Astrocyte (in vitro differentiated cells and primary cell): ENCODE data around the gene PPL. TPM values are rescaled to one million over a fixed set of nuclear protein-coding genes. Genes with fewer than 3 reads are reported as not detected.

Experiments
- DNase-seq: peaks from one replicate; pipeline ENCODE4 v3.0.0-alpha.2; 2010; ENCODE audit warnings: low read depth
- FAIRE-seq: peaks from 2 replicates; lab custom pipeline; 2011; peaks lifted over from hg19 to GRCh38; lab: Jason Lieb, UNC
- H2AFZ ChIP-seq: 2 replicates; pipeline ENCODE4 v1.6.0; 2012; ENCODE audit warnings: low read depth, low read length, inconsistent platforms
- H3K27ac ChIP-seq: 2 replicates; pipeline ENCODE4 v1.5.1; 2011; ENCODE audit warnings: low read depth, low read length, inconsistent platforms
- H3K27me3 ChIP-seq: 2 replicates; pipeline ENCODE4 v1.6.0; 2011; ENCODE audit warnings: low read length, inconsistent platforms; ENCODE audit not compliant: insufficient read depth
- H3K36me3 ChIP-seq: 2 replicates; pipeline ENCODE4 v1.5.1; 2011; ENCODE audit warnings: low read length, inconsistent platforms; ENCODE audit not compliant: insufficient read depth
- H3K4me1 ChIP-seq: 2 replicates; pipeline ENCODE4 v1.5.1; 2011; ENCODE audit warnings: low read length, inconsistent platforms; ENCODE audit not compliant: insufficient read depth
- H3K4me2 ChIP-seq: 2 replicates; pipeline ENCODE4 v1.6.0; 2012; ENCODE audit warnings: low read length, inconsistent platforms
- H3K4me3 ChIP-seq: 2 replicates; pipeline ENCODE4 v1.5.1; 2011; ENCODE audit warnings: low read depth, mild to moderate bottlenecking, low read length, inconsistent platforms; ENCODE audit not compliant: insufficient read depth
- H3K79me2 ChIP-seq: 2 replicates; pipeline ENCODE4 v1.6.0; 2012; ENCODE audit warnings: mild to moderate bottlenecking, low read length, inconsistent platforms; ENCODE audit not compliant: insufficient read depth
- H3K9ac ChIP-seq: 2 replicates; pipeline ENCODE4 v1.6.0; 2012; ENCODE audit warnings: mild to moderate bottlenecking, low read length, inconsistent platforms
- H3K9me3 ChIP-seq: 2 replicates; pipeline ENCODE4 v1.5.1; 2012; ENCODE audit warnings: low read depth, mild to moderate bottlenecking, low read length, inconsistent platforms; ENCODE audit not compliant: insufficient read depth
- H4K20me1 ChIP-seq: 2 replicates; pipeline ENCODE4 v1.6.0; 2012; ENCODE audit warnings: low read length, inconsistent platforms; ENCODE audit not compliant: insufficient read depth
- H3K27ac Mint-ChIP-seq: one replicate; pipeline ENCODE4 v1.8.0; 2021; ENCODE audit warnings: mild to moderate bottlenecking, mixed read lengths; ENCODE audit not compliant: unreplicated experiment
- H3K27me3 Mint-ChIP-seq: one replicate; pipeline ENCODE4 v1.8.0; 2021; ENCODE audit warnings: low read depth, mixed read lengths; ENCODE audit not compliant: unreplicated experiment
- H3K36me3 Mint-ChIP-seq: one replicate; pipeline ENCODE4 v1.8.0; 2021; ENCODE audit warnings: low read depth, mixed read lengths; ENCODE audit not compliant: unreplicated experiment
- H3K4me1 Mint-ChIP-seq: one replicate; pipeline ENCODE4 v1.8.0; 2021; ENCODE audit warnings: low read depth, mixed read lengths; ENCODE audit not compliant: unreplicated experiment
- H3K4me3 Mint-ChIP-seq: one replicate; pipeline ENCODE4 v1.8.0; 2021; ENCODE audit warnings: mild to moderate bottlenecking, moderate library complexity, mixed read lengths; ENCODE audit not compliant: unreplicated experiment
- H3K9me3 Mint-ChIP-seq: one replicate; pipeline ENCODE4 v1.8.0; 2021; ENCODE audit warnings: mild to moderate bottlenecking, mixed read lengths; ENCODE audit not compliant: unreplicated experiment
- EZH2 ChIP-seq: IDR thresholded peaks from 2 replicates; pipeline ENCODE4 v1.6.1; 2012; ENCODE audit warnings: mild to moderate bottlenecking, low read length, inconsistent platforms; ENCODE audit not compliant: insufficient read depth
- total RNA-seq: library from RNA; stranded (reverse); gene quantifications from 2 replicates; pipeline ENCODE4 v1.2.1, GENCODE V29; 2021
- TF ChIP-seq, protein P1 (sequence below): IDR thresholded peaks from 2 replicates; pipeline ENCODE4 v1.5.1; 2011; ENCODE audit warnings: low read depth, mild to moderate bottlenecking, inconsistent platforms, low read length, moderate library complexity; ENCODE audit not compliant: insufficient read depth

The PPL gene
- total RNA-seq, 1 donor from 2014 or later = 12.3 TPM

DNA sequence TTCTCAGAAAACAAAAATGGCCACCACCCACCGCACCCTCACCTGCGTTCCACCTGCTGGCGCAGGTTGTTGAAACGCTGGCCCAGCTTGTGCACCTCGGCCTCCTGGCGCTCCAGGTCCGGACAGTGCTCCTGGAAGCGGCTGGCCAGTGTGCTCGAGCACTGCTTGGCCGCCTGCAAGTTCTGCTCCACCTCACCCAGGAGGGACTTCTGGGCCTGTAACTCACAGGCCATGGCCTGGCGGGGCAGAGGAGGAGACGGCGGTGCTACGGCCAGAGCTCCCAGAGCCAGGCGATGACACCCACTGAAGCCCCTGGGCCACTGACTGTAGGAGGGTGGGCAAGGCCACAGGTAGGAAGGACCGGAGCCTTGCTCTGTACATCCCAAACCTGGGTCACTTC lies 46.3 kb downstream of the PPL start:
- FAIRE-seq = no peak

DNA sequence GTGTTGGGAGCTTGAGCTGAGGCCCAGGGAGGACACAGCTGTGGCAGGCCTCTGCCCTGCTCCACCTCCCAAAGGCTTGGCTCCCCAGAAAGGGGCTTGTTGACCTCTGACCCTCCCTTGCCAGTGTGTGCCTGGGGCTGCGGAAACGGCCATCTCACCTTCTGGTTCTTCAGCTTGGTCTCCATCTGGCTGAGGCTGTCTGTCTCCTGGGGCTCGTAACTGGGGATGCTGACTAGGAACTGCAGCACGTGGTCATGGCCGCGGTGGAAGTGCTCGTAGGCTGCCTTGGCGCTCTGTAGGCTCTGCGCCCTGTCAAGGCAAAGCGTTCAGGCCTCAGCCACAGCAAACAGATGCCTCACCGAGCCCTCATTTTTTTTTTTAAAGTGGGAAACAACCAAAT lies 46.9 kb downstream of the PPL start:
- Histone ChIP-seq H3K36me3 (peaks cover 5% of the 10 kb centered on the region), H3K27me3 (no peaks in the 10 kb centered on the region), H4K20me1 (peaks cover 24% of the 10 kb centered on the region), H3K4me3 (no peak overlapping the region), H3K27ac (no peak overlapping the region), H3K9me3 (no peaks in the 10 kb centered on the region), H3K79me2 (no peaks in the 10 kb centered on the region), H2AFZ (no peak overlapping the region), H3K4me2 (no peak overlapping the region), H3K9ac (no peak overlapping the region), H3K4me1 (peaks cover 11% of the 10 kb centered on the region)
- H3K27me3 Mint-ChIP-seq = no peaks in the 10 kb centered on the region
- FAIRE-seq (no peak), DNase-seq (no peak)
- no peak overlapping the region for H3K27ac Mint-ChIP-seq
- no peak for TF ChIP-seq EZH2
- TF ChIP-seq, protein P1, sequence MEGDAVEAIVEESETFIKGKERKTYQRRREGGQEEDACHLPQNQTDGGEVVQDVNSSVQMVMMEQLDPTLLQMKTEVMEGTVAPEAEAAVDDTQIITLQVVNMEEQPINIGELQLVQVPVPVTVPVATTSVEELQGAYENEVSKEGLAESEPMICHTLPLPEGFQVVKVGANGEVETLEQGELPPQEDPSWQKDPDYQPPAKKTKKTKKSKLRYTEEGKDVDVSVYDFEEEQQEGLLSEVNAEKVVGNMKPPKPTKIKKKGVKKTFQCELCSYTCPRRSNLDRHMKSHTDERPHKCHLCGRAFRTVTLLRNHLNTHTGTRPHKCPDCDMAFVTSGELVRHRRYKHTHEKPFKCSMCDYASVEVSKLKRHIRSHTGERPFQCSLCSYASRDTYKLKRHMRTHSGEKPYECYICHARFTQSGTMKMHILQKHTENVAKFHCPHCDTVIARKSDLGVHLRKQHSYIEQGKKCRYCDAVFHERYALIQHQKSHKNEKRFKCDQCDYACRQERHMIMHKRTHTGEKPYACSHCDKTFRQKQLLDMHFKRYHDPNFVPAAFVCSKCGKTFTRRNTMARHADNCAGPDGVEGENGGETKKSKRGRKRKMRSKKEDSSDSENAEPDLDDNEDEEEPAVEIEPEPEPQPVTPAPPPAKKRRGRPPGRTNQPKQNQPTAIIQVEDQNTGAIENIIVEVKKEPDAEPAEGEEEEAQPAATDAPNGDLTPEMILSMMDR = no peak
- no peaks in the 10 kb centered on the region for H3K9me3 Mint-ChIP-seq
- peaks cover 6% of the 10 kb centered on the region for H3K4me1 Mint-ChIP-seq
- H3K36me3 Mint-ChIP-seq = peaks cover 30% of the 10 kb centered on the region
- H3K4me3 Mint-ChIP-seq = no peak overlapping the region

More for the DNA sequence above, 46.3 kb downstream of the PPL start:
- Mint-ChIP-seq H3K27ac (no peak overlapping the region), H3K36me3 (peaks cover 26% of the 10 kb centered on the region), H3K4me3 (no peak overlapping the region), H3K4me1 (peaks cover 2% of the 10 kb centered on the region), H3K27me3 (no peaks in the 10 kb centered on the region), H3K9me3 (no peaks in the 10 kb centered on the region)
- DNase-seq = no peak
- H2AFZ ChIP-seq = no peak overlapping the region
- peaks cover 5% of the 10 kb centered on the region for H3K36me3 ChIP-seq
- no peaks in the 10 kb centered on the region for H3K79me2 ChIP-seq
- H3K4me2 ChIP-seq = no peak overlapping the region
- no peaks in the 10 kb centered on the region for H3K27me3 ChIP-seq
- peaks cover 20% of the 10 kb centered on the region for H4K20me1 ChIP-seq
- H3K9ac ChIP-seq = no peak overlapping the region
- no peak overlapping the region for H3K4me3 ChIP-seq
- H3K27ac ChIP-seq = no peak overlapping the region
- no peaks in the 10 kb centered on the region for H3K9me3 ChIP-seq
- TF ChIP-seq EZH2 = no peak
- TF ChIP-seq, protein P1 = no peak
- peaks cover 11% of the 10 kb centered on the region for H3K4me1 ChIP-seq

DNA sequence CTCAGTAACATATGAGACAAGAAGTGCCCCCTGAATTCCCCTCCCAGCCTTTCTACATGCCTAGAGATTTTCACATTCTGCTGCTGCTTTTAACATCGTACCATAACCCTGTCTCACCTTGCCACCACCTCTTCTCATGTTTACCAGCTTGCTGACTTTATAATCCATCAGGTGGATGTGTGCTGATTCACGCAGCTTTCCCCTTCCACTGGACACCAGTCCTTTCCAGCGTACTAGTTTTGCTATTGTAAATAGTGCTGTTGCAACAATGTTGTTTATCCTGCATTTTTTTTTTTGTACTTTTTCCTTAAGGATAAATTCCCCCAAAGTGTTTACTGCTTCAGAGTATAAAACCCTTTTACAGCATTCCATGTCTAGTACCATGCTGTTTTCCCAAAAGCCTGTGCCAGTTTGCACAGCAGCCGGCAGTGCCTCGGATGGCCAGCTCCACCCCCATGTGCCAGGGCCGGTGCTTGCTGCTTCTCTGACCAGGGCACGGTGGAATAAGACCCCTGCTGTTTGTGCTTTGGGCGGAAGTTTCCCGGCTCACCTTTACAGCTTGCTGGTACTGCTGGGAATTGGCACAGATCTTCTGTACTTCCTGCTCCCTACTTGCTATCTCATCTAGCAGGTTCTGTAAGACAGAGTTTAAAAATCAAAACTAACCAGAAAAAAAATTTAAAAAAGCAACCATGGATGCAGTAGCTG lies 48.4 kb downstream of the PPL start:
- Histone ChIP-seq H3K27me3 (no peaks in the 10 kb centered on the region), H3K27ac (no peak overlapping the region), H3K4me2 (no peak overlapping the region), H4K20me1 (peaks cover 38% of the 10 kb centered on the region), H3K9me3 (no peaks in the 10 kb centered on the region), H3K4me1 (peaks cover 11% of the 10 kb centered on the region), H3K36me3 (peaks cover 10% of the 10 kb centered on the region), H3K9ac (no peak overlapping the region), H2AFZ (no peak overlapping the region), H3K79me2 (no peaks in the 10 kb centered on the region), H3K4me3 (no peak overlapping the region)
- no peak overlapping the region for H3K4me3 Mint-ChIP-seq
- no peak for FAIRE-seq
- H3K4me1 Mint-ChIP-seq = peaks cover 17% of the 10 kb centered on the region
- DNase-seq = no peak
- H3K27ac Mint-ChIP-seq = no peak overlapping the region
- TF ChIP-seq, protein P1 = no peak
- no peak for TF ChIP-seq EZH2
- no peaks in the 10 kb centered on the region for H3K9me3 Mint-ChIP-seq
- H3K36me3 Mint-ChIP-seq = peaks cover 42% of the 10 kb centered on the region
- H3K27me3 Mint-ChIP-seq = no peaks in the 10 kb centered on the region
